ENCODE measurements around the gene KIAA0232.

DNA sequence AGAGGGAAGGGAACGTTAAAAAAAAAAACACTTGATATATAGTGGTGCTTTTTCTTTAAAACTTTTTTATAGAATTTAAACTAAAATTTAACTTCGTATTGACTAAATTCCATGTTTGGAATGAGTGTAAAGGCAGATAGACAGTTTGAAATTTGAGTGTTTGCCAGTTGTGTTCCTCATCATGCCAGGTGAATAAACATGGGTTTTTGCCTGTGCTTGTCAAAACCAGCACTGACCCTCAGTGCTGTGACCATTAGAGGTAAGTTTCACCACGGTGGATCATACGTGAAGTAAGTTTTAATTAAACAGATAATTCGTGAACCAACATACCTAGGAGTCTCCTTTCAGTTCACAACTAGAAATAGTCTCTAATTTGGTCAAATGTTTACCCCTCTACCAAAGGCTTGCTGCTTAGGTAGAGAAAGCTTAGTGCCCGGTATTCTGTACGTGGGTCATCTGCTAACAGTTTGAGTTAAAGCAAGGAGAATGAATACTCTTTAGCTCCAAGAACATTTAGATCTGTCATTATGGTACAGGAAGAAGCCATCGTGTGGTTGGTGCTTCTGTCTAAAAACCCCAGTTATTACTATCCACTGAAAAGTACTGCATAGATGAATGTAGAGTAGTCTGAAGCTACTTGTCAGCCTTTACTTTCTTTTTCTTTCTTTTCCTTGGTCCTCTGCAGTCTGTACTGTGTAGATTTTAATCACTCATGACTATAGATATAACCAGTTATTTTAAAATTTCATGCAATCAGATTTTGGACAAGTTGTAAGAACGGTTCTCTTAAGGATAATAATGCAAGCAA lies 32.7 kb downstream of the KIAA0232 start:
- TF ChIP-seq POLR2A (IDR thresholded peaks at IDR 0.05; ENCODE audit: low read length) = no peak
- TF ChIP-seq GATA1 (IDR thresholded peaks at IDR 0.05; ENCODE audit: low read depth, low read length) = no peak
